B cell (primary cell): ENCODE measurements around the gene AP3M1.

Source experiments
- CTCF ChIP-seq: fragments of 200-600 bp; IDR thresholded peaks from one replicate; pipeline ENCODE4 v1.8.0; 2022; ENCODE audit warnings: antibody characterized with exemption, mild to moderate bottlenecking
- EZH2 ChIP-seq: IDR thresholded peaks from 2 replicates; pipeline ENCODE4 v1.6.1; 2012; ENCODE audit warnings: borderline replicate concordance, low read depth, mild to moderate bottlenecking, moderate library complexity, low read length; ENCODE audit not compliant: insufficient read depth, poor library complexity, severe bottlenecking

GRCh38 chr10:74097776-74098175, 52.9 kb downstream of the AP3M1 start:
- TF ChIP-seq CTCF (no peak), EZH2 (no peak)
